Right atrium auricular region (tissue), 2 donors: ENCODE measurements around the gene AP2B1. TPM values are rescaled to one million over a fixed set of nuclear protein-coding genes. Genes with fewer than 3 reads are reported as not detected.

ENCODE experiments used
- DNase-seq: peaks from one replicate; pipeline ENCODE4 v3.0.0-alpha.2; 2019; ENCODE audit warnings: low spot score
- H3K27ac ChIP-seq, 2 donors: fragments of 200-600 bp; sonication (generic); 1 replicate in 1 of 2; 2 replicates in 1 of 2; pipeline ENCODE4 v1.5.1; 2016 to 2019
- H3K27me3 ChIP-seq, 2 donors: fragments of 200-600 bp; sonication (generic); one replicate each; pipeline versions ENCODE4 v1.5.1 to v1.6.0; 2017 to 2019
- H3K36me3 ChIP-seq: fragments of 200-600 bp; sonication (generic); one replicate; pipeline ENCODE4 v1.5.1; 2016
- H3K4me1 ChIP-seq, 2 donors: fragments of 200-600 bp; sonication (generic); one replicate each; pipeline versions ENCODE4 v1.5.1 to v1.6.0; 2017 to 2019
- H3K4me3 ChIP-seq, 2 donors: fragments of 200-600 bp; sonication (generic); 1 replicate in 1 of 2; 2 replicates in 1 of 2; pipeline ENCODE4 v1.5.1; 2017 to 2019; ENCODE audit warnings: mild to moderate bottlenecking in 1 of 2, moderate library complexity in 1 of 2
- H3K9me3 ChIP-seq, 2 donors: fragments of 200-600 bp; sonication (generic); one replicate each; pipeline ENCODE4 v1.5.1; 2019
- total RNA-seq, 2 donors: library from RNA; depleted of rRNA; stranded (reverse); fragments of >200 nt; gene quantifications; one replicate each; pipeline ENCODE4 v1.1.0, GENCODE V29; 2016
- TF ChIP-seq, protein P1 (sequence below), 2 donors: fragments of 200-600 bp; sonication (generic); IDR thresholded peaks; one replicate each; pipeline ENCODE4 v1.5.1; 2019; ENCODE audit warnings: antibody characterized with exemption in 2 of 2

AP2B1 gene
- total RNA-seq, 2 donors from 2014 or later = 79.8 to 80.1 TPM

DNA sequence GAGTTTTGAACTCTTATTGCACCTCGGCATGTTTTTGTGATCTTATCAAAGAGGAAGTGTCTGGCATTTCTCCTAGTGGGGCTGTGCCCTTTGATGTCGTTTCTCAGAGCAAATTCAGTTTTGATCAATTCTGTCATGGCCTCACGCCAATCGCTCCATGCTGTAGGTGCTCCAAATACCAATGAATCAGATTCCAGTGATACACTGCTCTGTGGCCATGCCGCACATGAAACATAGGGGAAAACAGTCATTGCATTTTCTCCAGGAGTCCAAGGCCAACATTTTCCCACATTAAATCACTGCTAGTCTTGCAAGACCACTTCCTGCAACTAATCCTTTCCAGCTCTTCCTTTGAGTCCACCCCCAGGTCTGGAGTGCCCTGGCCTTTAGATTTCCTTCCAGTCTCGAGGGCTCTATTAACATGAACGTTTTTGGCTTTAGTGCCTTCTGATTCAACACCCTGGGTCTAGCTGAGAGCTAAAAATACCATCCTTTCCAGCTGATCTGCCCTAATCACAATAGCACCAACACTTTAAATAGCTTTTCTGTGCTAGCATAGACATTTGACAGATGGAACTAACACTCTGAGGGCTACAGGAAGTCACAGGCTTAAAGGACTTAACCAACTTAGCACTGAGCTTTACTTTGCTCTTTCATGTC, 126.1 kb downstream of the AP2B1 start:
- TF ChIP-seq, protein P1, sequence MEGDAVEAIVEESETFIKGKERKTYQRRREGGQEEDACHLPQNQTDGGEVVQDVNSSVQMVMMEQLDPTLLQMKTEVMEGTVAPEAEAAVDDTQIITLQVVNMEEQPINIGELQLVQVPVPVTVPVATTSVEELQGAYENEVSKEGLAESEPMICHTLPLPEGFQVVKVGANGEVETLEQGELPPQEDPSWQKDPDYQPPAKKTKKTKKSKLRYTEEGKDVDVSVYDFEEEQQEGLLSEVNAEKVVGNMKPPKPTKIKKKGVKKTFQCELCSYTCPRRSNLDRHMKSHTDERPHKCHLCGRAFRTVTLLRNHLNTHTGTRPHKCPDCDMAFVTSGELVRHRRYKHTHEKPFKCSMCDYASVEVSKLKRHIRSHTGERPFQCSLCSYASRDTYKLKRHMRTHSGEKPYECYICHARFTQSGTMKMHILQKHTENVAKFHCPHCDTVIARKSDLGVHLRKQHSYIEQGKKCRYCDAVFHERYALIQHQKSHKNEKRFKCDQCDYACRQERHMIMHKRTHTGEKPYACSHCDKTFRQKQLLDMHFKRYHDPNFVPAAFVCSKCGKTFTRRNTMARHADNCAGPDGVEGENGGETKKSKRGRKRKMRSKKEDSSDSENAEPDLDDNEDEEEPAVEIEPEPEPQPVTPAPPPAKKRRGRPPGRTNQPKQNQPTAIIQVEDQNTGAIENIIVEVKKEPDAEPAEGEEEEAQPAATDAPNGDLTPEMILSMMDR (IDR thresholded peaks at IDR 0.05) = no peak
- no peaks in the 10 kb centered on the region for H3K9me3 ChIP-seq
- peaks cover 13% of the 10 kb centered on the region for H3K36me3 ChIP-seq
- DNase-seq = no peak
- H3K4me3 ChIP-seq = no peak overlapping the region
- no peaks in the 10 kb centered on the region for H3K27me3 ChIP-seq
- H3K27ac ChIP-seq = peak overlapping the region; percentile 68 to 90
- H3K4me1 ChIP-seq = peaks cover 0 to 82% of the 10 kb centered on the region in 2 donors

DNA sequence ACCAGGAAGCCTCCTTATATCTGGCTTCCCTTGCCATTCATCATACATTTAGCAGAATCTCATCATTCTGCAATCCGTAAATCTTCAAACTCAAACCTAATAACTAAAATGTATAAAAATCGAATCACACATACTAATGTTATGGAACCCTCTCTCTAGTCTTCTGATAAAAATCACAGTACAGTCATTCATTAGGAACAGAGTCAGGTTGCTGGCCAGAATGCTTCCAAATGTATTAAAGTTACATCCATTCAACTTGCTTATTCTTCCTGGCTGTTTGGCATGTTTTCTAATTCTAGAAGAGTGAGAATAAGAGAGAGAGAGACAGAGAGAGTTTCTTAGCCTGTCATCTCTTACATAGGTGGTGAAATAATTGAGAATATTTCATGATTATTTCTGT, 127.9 kb downstream of the AP2B1 start:
- Histone ChIP-seq H3K9me3 (no peaks in the 10 kb centered on the region), H3K27me3 (no peaks in the 10 kb centered on the region), H3K36me3 (peaks cover 18% of the 10 kb centered on the region), H3K4me3 (no peak overlapping the region), H3K27ac (peak overlapping the region; percentile 68 to 90), H3K4me1 (peaks cover 0 to 68% of the 10 kb centered on the region in 2 donors)
- TF ChIP-seq, protein P1 (IDR thresholded peaks at IDR 0.05) = no peak
- no peak for DNase-seq

DNA sequence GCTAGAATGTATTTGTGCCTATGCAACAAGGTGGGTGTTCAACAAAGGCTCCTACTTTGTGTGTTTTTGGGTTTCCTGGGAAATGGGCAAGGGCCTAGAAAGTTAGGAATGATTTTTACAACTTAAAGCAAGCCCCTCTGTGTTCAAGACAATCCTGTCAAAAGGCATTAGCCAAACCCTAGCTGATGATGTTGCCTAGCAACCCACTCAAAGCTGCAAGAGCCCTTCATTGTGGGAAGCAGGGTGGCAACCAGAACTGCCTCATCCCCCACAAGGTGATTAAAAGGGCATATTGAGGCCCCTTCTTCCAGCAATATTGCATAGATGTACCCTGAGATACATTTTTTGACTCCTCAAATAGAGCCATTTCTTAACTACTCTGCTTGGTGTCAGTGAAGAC, 128.3 kb downstream of the AP2B1 start:
- Histone ChIP-seq H3K4me3 (no peak overlapping the region), H3K9me3 (no peaks in the 10 kb centered on the region), H3K4me1 (peaks cover 0 to 65% of the 10 kb centered on the region in 2 donors), H3K36me3 (peaks cover 14% of the 10 kb centered on the region), H3K27ac (peak overlapping the region; percentile 68 to 90), H3K27me3 (no peaks in the 10 kb centered on the region)
- DNase-seq = no peak
- TF ChIP-seq, protein P1 (IDR thresholded peaks at IDR 0.05) = no peak

DNA sequence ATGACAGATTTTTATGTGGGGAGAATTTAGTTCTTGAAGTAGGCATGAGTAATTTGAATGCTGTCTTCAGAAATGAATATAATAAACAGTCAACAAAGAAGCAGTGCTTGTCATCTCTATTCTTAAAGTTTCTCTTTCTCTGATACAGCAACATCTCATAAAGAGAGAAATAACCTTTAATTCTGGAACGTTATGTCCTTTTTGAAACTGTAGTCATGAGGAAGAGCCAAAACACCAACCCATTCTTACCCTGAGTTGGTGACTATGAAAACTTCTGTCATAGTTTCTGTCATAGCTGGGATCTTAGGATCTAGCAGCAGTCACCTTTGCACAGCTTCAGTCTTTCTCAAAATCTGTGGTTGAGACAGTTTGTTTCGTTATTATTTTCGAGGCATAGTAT, 129.1 kb downstream of the AP2B1 start:
- peaks cover 8% of the 10 kb centered on the region for H3K36me3 ChIP-seq
- H3K4me3 ChIP-seq = no peak overlapping the region
- DNase-seq = no peak
- no peaks in the 10 kb centered on the region for H3K9me3 ChIP-seq
- no peaks in the 10 kb centered on the region for H3K27me3 ChIP-seq
- TF ChIP-seq, protein P1 (IDR thresholded peaks at IDR 0.05) = no peak
- peak overlapping the region; percentile 68 to 90 for H3K27ac ChIP-seq
- peaks cover 0 to 65% of the 10 kb centered on the region in 2 donors for H3K4me1 ChIP-seq

DNA sequence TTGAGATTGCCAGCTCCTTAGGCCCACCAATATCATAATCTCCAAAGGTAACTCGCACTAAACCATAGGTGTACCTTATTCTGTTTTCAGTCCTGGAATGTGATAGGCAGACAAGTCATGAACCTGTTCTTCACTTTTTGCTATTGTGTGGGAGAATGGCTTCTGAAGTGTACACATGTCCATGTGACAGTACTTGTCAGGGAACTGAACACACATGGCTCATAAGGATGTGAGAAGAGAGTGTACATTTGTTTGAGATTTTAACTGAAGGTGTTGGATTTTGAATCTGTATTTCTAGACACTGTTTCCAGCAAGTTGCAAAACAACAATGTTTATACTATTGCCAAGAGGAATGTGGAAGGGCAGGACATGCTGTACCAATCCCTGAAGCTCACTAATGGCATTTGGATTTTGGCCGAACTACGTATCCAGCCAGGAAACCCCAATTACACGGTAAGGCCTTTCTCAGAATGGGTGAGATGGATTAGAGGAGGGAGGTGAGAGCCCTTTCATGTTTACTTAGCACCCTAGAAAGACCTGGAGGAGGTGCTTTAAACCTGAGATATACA, 129.9 kb downstream of the AP2B1 start:
- no peaks in the 10 kb centered on the region for H3K9me3 ChIP-seq
- peaks cover 8% of the 10 kb centered on the region for H3K36me3 ChIP-seq
- peak overlapping the region; percentile 68 to 90 for H3K27ac ChIP-seq
- no peak for DNase-seq
- H3K4me3 ChIP-seq = no peak overlapping the region
- H3K27me3 ChIP-seq = no peaks in the 10 kb centered on the region
- TF ChIP-seq, protein P1 (IDR thresholded peaks at IDR 0.05) = no peak
- peaks cover 0 to 63% of the 10 kb centered on the region in 2 donors for H3K4me1 ChIP-seq
